Activated CD8-positive, alpha-beta T cell treated with anti-CD3 and anti-CD28 coated beads for 36 hours (primary cell): Measurements from ENCODE around the gene XPA. TPM values are rescaled to one million over a fixed set of nuclear protein-coding genes. Genes with fewer than 3 reads are reported as not detected.

Experiments
- ATAC-seq: fragments of 200-7000 bp; cut with Tn5 transposase; one replicate; pipeline ENCODE4 v1.10.0; 2021; ENCODE audit warnings: mild to moderate bottlenecking, moderate library complexity
- CTCF ChIA-PET: fragments of 350-600 bp; sonication (Branson Sonifier 250); formaldehyde crosslinking; loops from one replicate; lab custom pipeline; 2021; ENCODE audit warnings: antibody characterized with exemption; lab: Charles Lee
- POLR2A ChIA-PET: fragments of 350-600 bp; sonication (Branson Sonifier 250); formaldehyde crosslinking; loops from one replicate; lab custom pipeline; 2021; ENCODE audit warnings: antibody characterized with exemption; lab: Charles Lee
- DNase-seq: peaks from one replicate; pipeline ENCODE4 v3.0.0-alpha.2; 2020
- H3K27ac Mint-ChIP-seq: one replicate; pipeline ENCODE4 v1.8.0; 2021; ENCODE audit warnings: mild to moderate bottlenecking, mixed read lengths
- H3K27me3 Mint-ChIP-seq: one replicate; pipeline ENCODE4 v1.8.0; 2021; ENCODE audit warnings: mixed read lengths
- H3K36me3 Mint-ChIP-seq: one replicate; pipeline ENCODE4 v1.8.0; 2021; ENCODE audit warnings: low read depth, mixed read lengths
- H3K4me1 Mint-ChIP-seq: one replicate; pipeline ENCODE4 v1.8.0; 2021; ENCODE audit warnings: low read depth, mixed read lengths
- H3K4me3 Mint-ChIP-seq: one replicate; pipeline ENCODE4 v1.8.0; 2021; ENCODE audit warnings: mild to moderate bottlenecking, moderate library complexity, mixed read lengths
- H3K9me3 Mint-ChIP-seq: one replicate; pipeline ENCODE4 v1.8.0; 2021; ENCODE audit warnings: mixed read lengths
- intact Hi-C: fragments of 100-400 bp; cut with micrococcal nuclease; formaldehyde crosslinking; loops from one replicate; pipeline ENCODE4 v1.10.0; 2022
- total RNA-seq, 2 experiments: library from RNA; stranded (reverse); gene quantifications; one replicate each; pipeline ENCODE4 v1.2.3, GENCODE V29; 2021
- TF ChIP-seq, protein P1 (sequence below): fragments of 200-600 bp; IDR thresholded peaks from one replicate; pipeline ENCODE4 v1.8.0; 2022; ENCODE audit warnings: antibody characterized with exemption, mild to moderate bottlenecking

The XPA gene
- total RNA-seq, 2 experiments from 2014 or later: 9.8 to 10.9 TPM

DNA sequence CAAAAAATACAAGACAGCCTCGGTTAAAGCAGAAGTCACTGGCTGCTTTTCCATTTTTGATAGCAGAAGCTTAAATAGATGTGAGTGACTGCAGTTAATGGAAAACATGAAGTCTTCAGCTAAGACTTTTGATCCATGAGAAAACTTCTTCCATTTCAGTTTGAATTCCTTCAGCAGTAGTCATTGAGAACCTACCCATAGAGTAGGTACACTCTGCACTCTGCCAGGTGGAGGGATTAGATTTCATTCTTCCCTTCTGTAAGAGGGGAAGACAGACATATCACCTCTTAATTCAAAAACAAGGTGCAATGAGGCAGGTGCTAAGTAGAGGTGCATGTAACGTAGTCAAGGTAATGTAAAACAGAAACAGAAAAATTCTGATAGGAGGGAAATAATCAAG lies 26.7 kb upstream of the XPA start:
- intact Hi-C loops: no loop called here

DNA sequence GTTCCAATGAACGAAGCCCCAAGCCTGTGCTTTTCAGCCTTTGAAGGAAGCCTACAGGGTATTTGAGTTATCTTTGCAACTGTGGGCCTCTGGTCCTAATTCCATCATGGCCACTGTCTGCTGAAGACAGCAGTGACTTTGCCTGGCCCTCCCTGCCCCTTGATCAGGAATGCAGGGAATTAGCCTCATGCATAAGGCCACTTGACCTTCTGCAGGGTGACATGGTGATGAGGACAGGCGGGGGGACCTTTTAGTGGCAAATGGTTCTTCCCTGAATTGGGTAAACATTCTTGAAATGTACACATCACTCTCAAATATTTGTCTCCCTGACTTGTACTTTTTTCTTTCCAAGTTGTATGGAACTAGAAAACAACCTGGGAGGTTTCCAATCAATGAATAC lies 25.2 kb upstream of the XPA start:
- intact Hi-C loops: no loop called here
- H3K36me3 Mint-ChIP-seq: no peaks in the 10 kb centered on the region
- H3K27ac Mint-ChIP-seq: no peak overlapping the region
- peaks cover 2% of the 10 kb centered on the region for H3K9me3 Mint-ChIP-seq
- peaks cover 15% of the 10 kb centered on the region for H3K27me3 Mint-ChIP-seq
- ChIA-PET POLR2A (no interaction called here), CTCF (no interaction called here)
- no peak for ATAC-seq
- DNase-seq: no peak
- H3K4me1 Mint-ChIP-seq: no peaks in the 10 kb centered on the region
- TF ChIP-seq, protein P1, sequence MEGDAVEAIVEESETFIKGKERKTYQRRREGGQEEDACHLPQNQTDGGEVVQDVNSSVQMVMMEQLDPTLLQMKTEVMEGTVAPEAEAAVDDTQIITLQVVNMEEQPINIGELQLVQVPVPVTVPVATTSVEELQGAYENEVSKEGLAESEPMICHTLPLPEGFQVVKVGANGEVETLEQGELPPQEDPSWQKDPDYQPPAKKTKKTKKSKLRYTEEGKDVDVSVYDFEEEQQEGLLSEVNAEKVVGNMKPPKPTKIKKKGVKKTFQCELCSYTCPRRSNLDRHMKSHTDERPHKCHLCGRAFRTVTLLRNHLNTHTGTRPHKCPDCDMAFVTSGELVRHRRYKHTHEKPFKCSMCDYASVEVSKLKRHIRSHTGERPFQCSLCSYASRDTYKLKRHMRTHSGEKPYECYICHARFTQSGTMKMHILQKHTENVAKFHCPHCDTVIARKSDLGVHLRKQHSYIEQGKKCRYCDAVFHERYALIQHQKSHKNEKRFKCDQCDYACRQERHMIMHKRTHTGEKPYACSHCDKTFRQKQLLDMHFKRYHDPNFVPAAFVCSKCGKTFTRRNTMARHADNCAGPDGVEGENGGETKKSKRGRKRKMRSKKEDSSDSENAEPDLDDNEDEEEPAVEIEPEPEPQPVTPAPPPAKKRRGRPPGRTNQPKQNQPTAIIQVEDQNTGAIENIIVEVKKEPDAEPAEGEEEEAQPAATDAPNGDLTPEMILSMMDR: no peak
- H3K4me3 Mint-ChIP-seq: no peak overlapping the region

More for the DNA sequence above, 26.7 kb upstream of the XPA start:
- DNase-seq (no peak), ATAC-seq (no peak)
- Mint-ChIP-seq H3K4me3 (no peak overlapping the region), H3K4me1 (no peaks in the 10 kb centered on the region), H3K36me3 (no peaks in the 10 kb centered on the region), H3K9me3 (peaks cover 2% of the 10 kb centered on the region), H3K27ac (no peak overlapping the region), H3K27me3 (peaks cover 15% of the 10 kb centered on the region)
- CTCF ChIA-PET: interaction anchor here (1.3 kb wide), 1 partner anchor 9 kb away, joined by 4 read pairs; no protein-coding TSS in a partner anchor
- POLR2A ChIA-PET: interaction anchor here (0.7 kb wide), 1 partner anchor 15 kb away, joined by 3 read pairs; no protein-coding TSS in a partner anchor
- TF ChIP-seq, protein P1: no peak

DNA sequence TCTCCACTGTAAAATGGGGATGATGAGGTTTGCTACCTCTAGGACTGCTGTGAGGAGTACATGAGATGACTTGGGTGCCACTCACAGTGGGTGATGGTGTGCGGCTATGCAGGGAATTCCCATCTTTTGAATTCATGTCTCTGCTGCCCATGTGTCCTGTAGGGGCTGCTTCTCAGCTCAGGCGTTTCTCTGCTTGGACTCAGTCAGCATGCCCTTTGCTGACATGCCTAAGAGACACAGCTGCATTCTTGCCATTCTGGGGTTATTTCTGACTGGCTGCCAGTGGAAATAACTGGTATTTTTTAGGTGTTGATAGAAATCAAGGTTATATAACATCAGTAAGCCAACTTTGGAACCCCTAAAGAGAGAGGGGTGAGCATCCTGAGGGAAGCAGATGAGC lies 24.3 kb upstream of the XPA start:
- no peaks in the 10 kb centered on the region for H3K36me3 Mint-ChIP-seq
- POLR2A ChIA-PET: no interaction called here
- H3K4me1 Mint-ChIP-seq: no peaks in the 10 kb centered on the region
- H3K4me3 Mint-ChIP-seq: no peak overlapping the region
- TF ChIP-seq, protein P1: no peak
- H3K9me3 Mint-ChIP-seq: peaks cover 2% of the 10 kb centered on the region
- CTCF ChIA-PET: interaction anchor here (1.6 kb wide), 1 partner anchor 9 kb away, joined by 4 read pairs; no protein-coding TSS in a partner anchor
- intact Hi-C loops: no loop called here
- no peak overlapping the region for H3K27ac Mint-ChIP-seq
- DNase-seq (no peak), ATAC-seq (no peak)
- peaks cover 15% of the 10 kb centered on the region for H3K27me3 Mint-ChIP-seq

DNA sequence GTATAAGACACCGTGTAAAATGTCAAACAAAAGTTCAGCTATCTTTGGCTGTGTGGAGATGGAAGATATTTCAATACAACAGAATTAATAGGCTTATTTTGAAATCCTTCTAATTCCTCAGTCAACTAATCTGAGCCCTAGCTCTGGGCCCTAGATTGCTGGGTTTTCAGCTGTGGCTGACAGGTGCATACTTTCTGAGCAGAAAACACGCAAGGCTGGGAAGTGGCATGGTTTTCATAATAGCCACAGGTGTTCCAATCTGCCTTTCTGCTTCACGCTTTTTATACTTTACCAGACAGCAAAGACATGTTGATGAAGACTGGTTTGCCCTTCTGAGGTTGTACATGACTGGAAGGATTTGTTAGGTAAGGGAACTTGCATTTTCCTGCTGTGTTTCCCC lies 20.7 kb upstream of the XPA start:
- TF ChIP-seq, protein P1: no peak
- ChIA-PET POLR2A (interaction anchor here (0.9 to 1.0 kb wide), 2 partner anchors 21 to 46 kb away, joined by 3 read pairs; partner anchors contain the start of gene XPA), CTCF (interaction anchor here (0.8 kb wide), 1 partner anchor 9 kb away, joined by 4 read pairs; no protein-coding TSS in a partner anchor)
- Mint-ChIP-seq H3K27ac (no peak overlapping the region), H3K4me1 (peaks cover 6% of the 10 kb centered on the region), H3K27me3 (peaks cover 8% of the 10 kb centered on the region), H3K4me3 (no peak overlapping the region), H3K9me3 (peaks cover 2% of the 10 kb centered on the region), H3K36me3 (no peaks in the 10 kb centered on the region)
- ATAC-seq: no peak
- DNase-seq: no peak
- intact Hi-C loops: no loop called here

DNA sequence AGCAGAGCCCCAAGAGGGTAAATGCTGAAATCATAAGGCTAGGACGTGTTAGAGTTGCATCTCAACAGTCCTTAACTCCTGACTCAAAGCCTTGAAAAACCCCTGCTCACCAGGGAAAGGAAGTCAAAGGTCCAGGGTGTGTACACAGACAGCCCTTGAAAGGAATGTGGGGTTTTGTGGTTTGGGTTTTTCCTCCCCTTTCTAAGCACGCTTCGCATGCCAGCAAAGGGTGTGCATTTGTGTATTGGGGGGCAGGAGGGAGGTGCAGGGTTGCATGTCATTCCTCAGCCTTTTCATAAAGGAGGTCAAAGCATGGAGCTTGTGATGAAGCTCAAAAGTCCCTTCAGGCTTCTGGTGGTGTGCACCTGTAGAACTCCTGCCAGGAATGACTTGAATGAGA lies 17.3 kb upstream of the XPA start:
- Mint-ChIP-seq H3K4me3 (no peak overlapping the region), H3K27me3 (no peaks in the 10 kb centered on the region), H3K36me3 (no peaks in the 10 kb centered on the region), H3K4me1 (peaks cover 15% of the 10 kb centered on the region), H3K27ac (no peak overlapping the region), H3K9me3 (no peaks in the 10 kb centered on the region)
- DNase-seq (no peak), ATAC-seq (no peak)
- TF ChIP-seq, protein P1: no peak
- CTCF ChIA-PET: interaction anchor here (1.3 to 4.2 kb wide), 4 partner anchors 9 to 187 kb away, joined by 4 to 32 read pairs (median 4); no protein-coding TSS in a partner anchor
- POLR2A ChIA-PET: interaction anchor here (1.1 kb wide), 2 partner anchors 82 to 301 kb away, joined by 3 to 4 read pairs; partner anchors contain the start of gene TSTD2
- intact Hi-C loops: loop anchor here (5.0 kb wide), 1 partner anchor 188 kb away; no protein-coding TSS in a partner anchor
